ENCODE results near the gene DMRT2.

GRCh38 chr9:1077616-1078015 lies 27.5 kb downstream of the DMRT2 start:
- TF ChIP-seq CTCF (IDR thresholded peaks at IDR 0.05) (no peak), ZFX (IDR thresholded peaks at IDR 0.05; ENCODE audit: borderline replicate concordance) (no peak)

Measured in 22Rv1 (cell line).